ENCODE measurements around the gene RPS6KB1. TPM values are rescaled to one million over a fixed set of nuclear protein-coding genes. Genes with fewer than 3 reads are reported as not detected.
A peak's percentile ranks its signal among the peaks of the same experiment; 100 is the strongest.

The RPS6KB1 gene
- total and polyA plus RNA-seq, 10 of the 15 experiments (the other 5 are each of a cell fraction or from before 2014, with no cell fraction given), result 6.6 to 33.2 (median 26.0) TPM

GRCh38 chr17:59859444-59860025 lies 33.4 kb upstream of the RPS6KB1 start (continued):
- TF ChIP-seq ZNF207 (IDR thresholded peaks at IDR 0.05; ENCODE audit: borderline replicate concordance), result no peak
- TF ChIP-seq BRCA1 (IDR thresholded peaks at IDR 0.05; ENCODE audit: low read depth, low read length), result no peak
- TF ChIP-seq PAX5 (IDR thresholded peaks at IDR 0.05; ENCODE audit: borderline replicate concordance, low read depth, low read length), result no peak
- TF ChIP-seq POU2F2 (IDR thresholded peaks at IDR 0.05; ENCODE audit: borderline replicate concordance, low read depth, low read length), result peak; percentile 34; the same call in 1 of the 3 replicates
- no peak for TF ChIP-seq NFIC (IDR thresholded peaks at IDR 0.05; ENCODE audit: low read depth, low read length)
- no peak for TF ChIP-seq SMAD5 (IDR thresholded peaks at IDR 0.05; ENCODE audit: low read depth)
- peak; percentile 37 for TF ChIP-seq SKIL (IDR thresholded peaks at IDR 0.05; ENCODE audit: low read depth, poor library complexity, severe bottlenecking)
- peak in 1 of 2 experiments; percentile 90; a peak in 1 of 4 replicates for TF ChIP-seq ETV6 (conservative IDR thresholded peaks at IDR 0.05 in 1 of 2, IDR thresholded peaks at IDR 0.05 in 1 of 2; ENCODE audit: borderline replicate concordance in 1 of 2, low read depth in 1 of 2)
- no peak for TF ChIP-seq ZNF622 (IDR thresholded peaks at IDR 0.05)
- TF ChIP-seq NRF1 (conservative IDR thresholded peaks at IDR 0.05; ENCODE audit: low read depth, low read length), result no peak
- no peak for TF ChIP-seq MTA2 (IDR thresholded peaks at IDR 0.05; ENCODE audit: low read depth)
- TF ChIP-seq CEBPB (IDR thresholded peaks at IDR 0.05; ENCODE audit: borderline replicate concordance in 1 of 2, low read depth in 2 of 2, low read length in 2 of 2), result no peak
- TF ChIP-seq BHLHE40 (IDR thresholded peaks at IDR 0.05; ENCODE audit: borderline replicate concordance in 1 of 2, low read depth in 2 of 2, low read length in 1 of 2), result no peak
- no peak for TF ChIP-seq SMAD1 (IDR thresholded peaks at IDR 0.05; ENCODE audit: low read depth, partially characterized antibody)
- no peak for TF ChIP-seq POLR2AphosphoS5 (IDR thresholded peaks at IDR 0.05; ENCODE audit: low read length)
- peak; percentile 95 for TF ChIP-seq RAD21 (IDR thresholded peaks at IDR 0.05; ENCODE audit: insufficient read depth, low read depth, low read length)

Measured in GM12878 (cell line).